Common myeloid progenitor, CD34-positive (primary cell): ENCODE results near the gene MPPED1.

Source experiments
- CTCF ChIA-PET: fragments of 350-600 bp; sonication (Branson Sonifier 250); formaldehyde crosslinking; loops from one replicate; lab custom pipeline; 2021; ENCODE audit warnings: antibody characterized with exemption; lab: Charles Lee
- POLR2A ChIA-PET: fragments of 350-600 bp; sonication (Branson Sonifier 250); formaldehyde crosslinking; loops from one replicate; lab custom pipeline; 2021; ENCODE audit warnings: antibody characterized with exemption; lab: Charles Lee
- DNase-seq, 3 donors: peaks; one replicate each; pipeline versions ENCODE4 v3.0.0 to v3.0.0-alpha.2; 2013
- H3K27ac ChIP-seq, 2 experiments: 1 replicate in 1 of 2; 2 replicates in 1 of 2; pipeline ENCODE4 v1.7.0; 2013; ENCODE audit warnings: inconsistent platforms in 2 of 2, low read length in 2 of 2, mild to moderate bottlenecking in 2 of 2, low read depth in 1 of 2, moderate library complexity in 1 of 2; ENCODE audit not compliant: severe bottlenecking in 2 of 2, insufficient read depth in 1 of 2, poor library complexity in 1 of 2
- H3K27me3 ChIP-seq, 5 experiments: replicated peaks in 2 of 5; 1 replicate in 3 of 5; 2 replicates in 2 of 5; pipeline versions ENCODE4 v1.6.1 to v1.7.0; 2013; ENCODE audit warnings: low read length in 4 of 5, mild to moderate bottlenecking in 2 of 5, moderate library complexity in 2 of 5, inconsistent platforms in 1 of 5; ENCODE audit not compliant: insufficient read depth in 5 of 5, control insufficient read depth in 4 of 5
- H3K36me3 ChIP-seq, 4 experiments: 1 replicate in 2 of 4; 2 replicates in 2 of 4; pipeline versions ENCODE4 v1.6.1 to v1.7.0; 2013; ENCODE audit warnings: low read length in 3 of 4, control low read depth in 1 of 4, mild to moderate bottlenecking in 1 of 4; ENCODE audit not compliant: control insufficient read depth in 4 of 4, insufficient read depth in 4 of 4
- H3K4me1 ChIP-seq, 4 experiments: 1 replicate in 3 of 4; 2 replicates in 1 of 4; pipeline versions ENCODE4 v1.6.1 to v1.7.1; 2013; ENCODE audit warnings: low read length in 3 of 4, mild to moderate bottlenecking in 3 of 4, control low read depth in 1 of 4, inconsistent platforms in 1 of 4, moderate library complexity in 1 of 4; ENCODE audit not compliant: control insufficient read depth in 4 of 4, insufficient read depth in 4 of 4; ENCODE audit errors: control extremely low read depth in 1 of 4
- H3K4me3 ChIP-seq, 7 experiments: 1 replicate in 4 of 7; 2 replicates in 3 of 7; pipeline versions ENCODE4 v1.5.1 to v1.7.0; 2013; ENCODE audit warnings: mild to moderate bottlenecking in 7 of 7, low read length in 6 of 7, moderate library complexity in 6 of 7, inconsistent platforms in 2 of 7, low read depth in 2 of 7, control low read depth in 1 of 7; ENCODE audit not compliant: insufficient read depth in 4 of 7, control insufficient read depth in 1 of 7; ENCODE audit errors: extremely low read depth in 1 of 7
- H3K9me3 ChIP-seq, 5 experiments: 1 replicate in 4 of 5; 2 replicates in 1 of 5; pipeline versions ENCODE4 v1.6.1 to v1.7.1; 2013; ENCODE audit warnings: low read length in 4 of 5, mild to moderate bottlenecking in 2 of 5, inconsistent platforms in 1 of 5, low read depth in 1 of 5, moderate library complexity in 1 of 5; ENCODE audit not compliant: control insufficient read depth in 4 of 5, insufficient read depth in 2 of 5; ENCODE audit errors: control extremely low read depth in 1 of 5
- WGBS: methylation state at CpG from one replicate; pipeline ENCODE4 v1.1.5; 2013; ENCODE audit not compliant: insufficient coverage; 5-methylcytosine and 5-hydroxymethylcytosine counted together

Gene MPPED1

DNA sequence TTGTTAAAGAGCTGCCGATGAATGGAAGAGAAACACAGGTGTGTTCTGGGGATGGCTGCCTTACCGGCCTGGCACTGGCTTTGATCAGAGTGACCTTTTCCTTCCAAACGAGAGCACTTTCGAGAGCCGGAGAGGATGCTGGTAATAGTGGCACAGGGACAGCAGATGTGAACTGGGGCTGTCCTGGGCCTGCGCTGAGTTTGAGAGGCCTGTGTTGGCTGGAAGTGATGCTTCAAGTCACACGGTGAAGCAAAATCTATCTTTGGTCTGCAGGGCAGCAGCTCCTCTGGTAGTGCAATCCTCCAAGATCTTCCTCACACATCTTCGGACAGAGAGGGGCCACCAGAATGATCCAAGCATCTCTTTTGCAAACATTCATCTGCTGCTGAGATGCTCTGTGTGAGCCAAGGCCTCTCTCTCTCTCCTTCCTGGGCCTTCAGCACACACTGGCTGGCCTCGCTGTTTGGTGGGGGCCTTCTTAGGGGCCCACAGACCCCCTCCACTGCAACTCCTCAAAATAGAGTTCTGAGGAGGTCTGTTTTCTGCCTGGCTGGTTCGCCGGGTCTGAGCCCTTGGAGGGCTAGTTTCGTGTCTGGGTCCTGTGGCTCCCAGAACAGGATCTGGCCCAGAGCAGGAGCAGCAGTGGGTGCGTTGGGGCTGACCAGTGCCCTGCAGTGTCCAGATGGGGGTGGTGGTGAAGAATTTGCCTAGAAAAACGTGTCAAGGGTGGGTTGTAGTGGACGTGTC, 6.4 kb downstream of the MPPED1 start:
- POLR2A ChIA-PET = no interaction called here
- no peak overlapping the region for H3K4me3 ChIP-seq
- H3K9me3 ChIP-seq = no peaks in the 10 kb centered on the region
- WGBS = 88% methylated on average over 14 of the region's 15 CpGs
- DNase-seq = no peak
- peaks cover 3 to 48% (median 26%) of the 10 kb centered on the region in 5 experiments for H3K27me3 ChIP-seq
- no peak overlapping the region for H3K27ac ChIP-seq
- no peaks in the 10 kb centered on the region for H3K4me1 ChIP-seq
- CTCF ChIA-PET = no interaction called here
- H3K36me3 ChIP-seq = no peaks in the 10 kb centered on the region

DNA sequence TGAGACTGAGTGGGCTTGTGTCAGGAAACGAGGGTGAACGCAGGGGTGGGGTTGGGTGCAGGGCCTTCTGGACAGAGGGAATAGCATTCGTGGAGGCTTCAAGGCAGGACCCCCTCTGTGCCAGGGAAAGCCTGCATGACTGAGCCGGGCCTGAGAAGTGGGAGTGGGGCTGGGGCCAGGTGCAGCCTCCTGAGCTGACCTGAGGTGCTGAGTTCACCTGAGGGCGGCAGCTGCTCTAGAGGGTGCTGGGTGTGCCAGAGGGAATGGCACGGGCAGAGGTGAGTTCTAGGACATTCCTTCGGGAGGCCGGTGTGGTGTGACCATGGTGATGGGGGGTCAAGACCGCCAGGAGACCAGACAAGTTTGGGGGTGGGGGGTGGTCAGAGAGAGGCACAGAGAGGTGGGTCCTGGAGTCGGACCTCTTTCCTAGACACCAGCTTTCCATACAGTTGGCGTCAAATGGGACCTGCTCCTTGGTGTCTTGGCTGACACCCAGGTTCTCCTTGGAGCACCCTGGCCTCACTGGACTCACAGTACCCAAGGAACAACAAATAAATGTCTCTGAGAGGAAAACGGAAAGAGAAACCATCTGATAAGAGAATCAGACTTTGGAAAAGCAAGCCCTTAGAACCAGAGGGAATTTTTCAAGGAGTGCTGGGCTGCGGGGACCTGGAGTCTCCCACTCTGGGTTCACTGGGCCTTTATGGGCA, 7.7 kb downstream of the MPPED1 start:
- H3K4me1 ChIP-seq = no peaks in the 10 kb centered on the region
- no peak overlapping the region for H3K4me3 ChIP-seq
- H3K27ac ChIP-seq = no peak overlapping the region
- no peak for DNase-seq
- H3K27me3 ChIP-seq = peaks cover 3 to 35% (median 18%) of the 10 kb centered on the region in 5 experiments
- ChIA-PET CTCF (no interaction called here), POLR2A (no interaction called here)
- no peaks in the 10 kb centered on the region for H3K36me3 ChIP-seq
- H3K9me3 ChIP-seq = no peaks in the 10 kb centered on the region
- 94% methylated on average over 12 of the region's 13 CpGs for WGBS

DNA sequence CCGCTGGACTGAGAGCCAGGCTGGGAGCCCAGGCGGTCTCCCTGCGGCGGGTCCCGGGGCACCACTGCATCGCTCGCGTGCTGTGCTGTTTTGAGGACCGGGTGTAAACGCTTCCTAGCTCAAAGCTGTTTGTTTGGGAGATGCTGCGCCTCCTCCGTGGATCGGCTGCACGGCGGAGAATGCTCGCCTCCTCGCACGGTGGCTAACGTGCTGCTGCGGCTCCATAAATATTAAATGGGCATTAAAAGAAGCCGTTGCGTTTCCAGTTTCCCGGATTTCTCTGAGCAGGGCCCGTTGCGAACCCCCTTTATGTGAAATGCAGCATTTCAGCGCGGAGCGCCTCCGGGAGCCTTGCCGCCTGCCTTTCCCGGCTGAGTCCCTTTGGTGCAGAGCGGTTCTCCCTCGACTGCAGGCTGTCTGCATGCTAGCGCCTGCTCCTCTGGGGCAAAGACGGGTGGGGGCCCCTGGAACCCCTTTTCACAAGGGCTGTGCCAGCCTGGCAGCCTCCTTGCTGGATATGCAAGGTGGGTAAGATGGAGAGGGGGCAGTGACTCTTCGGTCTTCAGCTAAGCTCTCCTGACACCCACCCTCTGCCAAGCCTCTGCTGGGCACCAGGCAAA, 9.3 kb downstream of the MPPED1 start:
- no peak overlapping the region for H3K4me3 ChIP-seq
- peaks cover 0 to 21% (median 5%) of the 10 kb centered on the region in 5 experiments for H3K27me3 ChIP-seq
- H3K36me3 ChIP-seq = no peaks in the 10 kb centered on the region
- DNase-seq = no peak
- ChIA-PET CTCF (no interaction called here), POLR2A (no interaction called here)
- H3K9me3 ChIP-seq = no peaks in the 10 kb centered on the region
- 88% methylated on average over 27 of the region's 36 CpGs for WGBS
- peaks cover 0 to 2% (median under 1%) of the 10 kb centered on the region in 4 experiments for H3K4me1 ChIP-seq
- H3K27ac ChIP-seq = no peak overlapping the region

DNA sequence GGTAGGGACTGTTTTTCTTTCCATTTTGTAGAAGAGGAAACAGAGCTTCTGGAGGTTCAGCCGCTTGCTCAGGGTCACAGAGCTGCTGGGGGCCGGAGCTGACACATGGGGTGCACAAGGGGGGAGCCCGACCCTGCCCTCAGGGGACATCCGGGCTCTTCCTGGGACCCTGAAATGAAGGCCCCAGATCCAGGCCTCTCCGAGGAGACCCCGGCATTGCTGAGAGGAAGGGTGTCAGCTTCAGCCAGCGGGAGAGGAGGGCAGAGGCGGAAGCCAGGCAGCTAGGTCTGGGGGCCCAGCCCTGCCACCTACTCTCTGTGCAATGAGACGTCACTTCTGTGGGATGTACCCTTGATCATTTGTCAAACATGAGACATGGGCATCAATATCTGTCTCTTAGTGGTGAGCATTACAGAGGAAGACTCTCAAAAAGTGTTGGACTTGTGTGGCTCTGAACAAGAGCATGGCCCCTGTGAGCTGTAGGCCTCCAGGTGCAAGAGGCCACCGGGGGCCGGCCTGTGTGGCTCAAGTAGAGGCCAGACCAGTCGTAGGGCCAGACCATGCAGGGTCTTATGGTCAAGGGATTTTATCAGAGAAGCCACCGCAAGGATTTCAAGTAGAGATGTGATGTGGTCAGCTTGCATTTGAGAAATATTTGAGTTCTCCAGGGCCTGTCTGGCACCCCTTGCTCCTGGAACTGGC, 10.3 kb downstream of the MPPED1 start:
- H3K27me3 ChIP-seq = peaks cover 0 to 15% (median 3%) of the 10 kb centered on the region in 5 experiments
- no peak overlapping the region for H3K4me3 ChIP-seq
- H3K9me3 ChIP-seq = no peaks in the 10 kb centered on the region
- H3K36me3 ChIP-seq = no peaks in the 10 kb centered on the region
- no peak overlapping the region for H3K27ac ChIP-seq
- ChIA-PET CTCF (no interaction called here), POLR2A (no interaction called here)
- WGBS = 98% methylated on average over 12 of the region's 13 CpGs
- no peak for DNase-seq
- H3K4me1 ChIP-seq = peaks cover 0 to 11% (median 5%) of the 10 kb centered on the region in 4 experiments

DNA sequence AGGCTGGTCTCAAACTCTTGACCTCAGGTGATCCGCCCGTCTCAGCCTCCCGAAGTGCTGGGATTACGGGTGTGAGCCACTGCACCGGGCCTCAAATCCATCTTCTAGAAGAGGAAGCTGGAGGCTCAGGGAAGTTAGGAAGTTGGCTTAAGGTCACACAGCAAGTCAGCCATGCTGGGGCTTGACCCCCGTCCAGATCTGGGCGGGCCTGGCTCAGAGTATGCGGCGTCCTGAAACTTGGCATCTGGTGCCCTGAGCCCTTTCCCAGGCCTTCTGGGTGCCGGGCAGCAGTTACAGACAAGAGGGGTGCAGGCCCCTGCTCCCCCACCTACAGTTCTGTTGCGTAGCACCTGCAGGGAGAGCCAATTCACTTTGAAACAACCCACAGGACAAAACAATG, 11.2 kb downstream of the MPPED1 start:
- WGBS = 96% methylated on average over 10 of the region's 11 CpGs
- no peak for DNase-seq

DNA sequence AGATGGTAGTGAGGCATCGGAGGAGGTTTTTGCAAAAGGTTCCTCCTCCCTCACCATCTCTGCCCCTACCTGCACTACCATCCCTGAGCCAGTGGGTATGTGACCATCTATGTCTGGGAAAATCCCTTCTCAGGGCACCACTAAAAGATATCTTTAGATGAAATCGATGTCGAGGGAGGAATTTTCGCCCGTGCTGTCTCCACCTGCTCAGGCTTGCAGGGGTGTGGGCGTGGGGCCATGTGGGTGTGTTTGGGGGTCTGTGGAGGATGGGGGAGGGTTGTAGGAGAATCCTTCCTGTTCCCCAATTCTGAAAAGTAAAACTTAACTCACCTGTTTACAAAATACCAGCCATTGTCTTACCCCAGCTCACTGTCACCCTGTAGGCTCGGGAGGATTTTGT, 12.4 kb downstream of the MPPED1 start:
- Histone ChIP-seq H3K4me3 (no peak overlapping the region), H3K36me3 (no peaks in the 10 kb centered on the region), H3K9me3 (no peaks in the 10 kb centered on the region), H3K27ac (no peak overlapping the region), H3K27me3 (peaks cover 0 to 10% (median 0%) of the 10 kb centered on the region in 5 experiments), H3K4me1 (peaks cover 0 to 13% (median 6%) of the 10 kb centered on the region in 4 experiments)
- WGBS = 100% methylated on average over 1 of the region's 7 CpGs
- POLR2A ChIA-PET = interaction anchor here (0.6 kb wide), 1 partner anchor 922 kb away, joined by 5 read pairs; no protein-coding TSS in a partner anchor
- DNase-seq = no peak
- CTCF ChIA-PET = no interaction called here

More for the DNA sequence above, 11.2 kb downstream of the MPPED1 start:
- Histone ChIP-seq H3K27me3 (peaks cover 0 to 11% (median 2%) of the 10 kb centered on the region in 5 experiments), H3K4me3 (no peak overlapping the region), H3K36me3 (no peaks in the 10 kb centered on the region), H3K4me1 (peaks cover 0 to 13% (median 6%) of the 10 kb centered on the region in 4 experiments), H3K9me3 (no peaks in the 10 kb centered on the region), H3K27ac (no peak overlapping the region)
- POLR2A ChIA-PET = no interaction called here
- CTCF ChIA-PET = no interaction called here
